ENCODE data around the gene SCN11A.

The SCN11A gene

DNA sequence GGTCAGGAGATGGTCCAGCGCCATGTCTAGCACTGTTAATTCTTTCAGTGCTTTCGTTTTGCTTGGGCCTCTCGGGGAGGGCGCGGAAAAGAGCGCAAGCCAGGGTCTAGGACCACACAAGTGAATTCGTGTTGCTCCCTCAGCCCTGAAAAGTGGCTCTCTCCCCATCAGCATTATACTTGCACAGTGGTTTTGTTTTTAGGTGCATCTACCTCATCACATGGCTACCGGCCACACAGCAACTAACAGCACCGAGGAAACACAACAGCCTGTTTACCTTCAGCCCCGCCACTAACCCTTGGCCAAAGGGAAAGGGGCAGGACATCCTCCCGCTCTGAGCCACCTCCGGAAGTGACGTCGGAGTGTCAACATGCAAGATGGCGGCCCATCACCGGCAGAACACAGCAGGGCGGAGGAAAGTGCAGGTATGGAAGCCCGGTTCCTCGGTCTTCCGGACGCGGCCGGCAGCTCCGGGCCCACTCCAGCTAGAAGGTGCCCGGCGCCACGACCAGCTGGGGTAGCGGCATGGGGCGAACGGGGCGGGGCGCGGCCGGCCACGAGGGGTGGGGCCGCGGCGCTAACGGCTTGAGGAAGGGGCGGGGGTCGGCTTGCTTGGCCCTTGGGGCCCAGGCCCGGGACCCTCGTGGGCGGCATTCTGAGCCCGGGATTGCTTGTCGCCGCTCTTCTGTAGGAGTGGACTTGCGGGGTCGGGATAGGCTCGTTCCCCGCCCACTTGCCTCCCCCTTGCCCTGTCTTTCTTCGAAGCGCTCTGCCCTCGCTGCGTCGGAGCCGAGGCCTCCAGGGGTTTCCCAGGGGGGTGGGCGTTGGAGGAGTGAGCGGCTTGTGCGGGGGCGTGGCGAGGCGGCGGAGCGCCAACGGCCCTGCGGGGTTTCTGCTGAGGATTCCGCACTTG, at the start of gene SCN11A, which contains the start of gene WDR48:
Gene SCN11A, minus strand, starts transcription at position 296 of the 913 bp plus-strand sequence. CDS start 101,582 bp downstream, outside the sequence.
Gene WDR48, plus strand, starts transcription at position 368 of the 913 bp plus-strand sequence. Its CDS starts 10 bp downstream, at position 378.
- DNase-seq (ENCODE audit: extremely low read depth in 1 of 2, low read depth in 1 of 2), result peak; percentile 88 to 89

DNA sequence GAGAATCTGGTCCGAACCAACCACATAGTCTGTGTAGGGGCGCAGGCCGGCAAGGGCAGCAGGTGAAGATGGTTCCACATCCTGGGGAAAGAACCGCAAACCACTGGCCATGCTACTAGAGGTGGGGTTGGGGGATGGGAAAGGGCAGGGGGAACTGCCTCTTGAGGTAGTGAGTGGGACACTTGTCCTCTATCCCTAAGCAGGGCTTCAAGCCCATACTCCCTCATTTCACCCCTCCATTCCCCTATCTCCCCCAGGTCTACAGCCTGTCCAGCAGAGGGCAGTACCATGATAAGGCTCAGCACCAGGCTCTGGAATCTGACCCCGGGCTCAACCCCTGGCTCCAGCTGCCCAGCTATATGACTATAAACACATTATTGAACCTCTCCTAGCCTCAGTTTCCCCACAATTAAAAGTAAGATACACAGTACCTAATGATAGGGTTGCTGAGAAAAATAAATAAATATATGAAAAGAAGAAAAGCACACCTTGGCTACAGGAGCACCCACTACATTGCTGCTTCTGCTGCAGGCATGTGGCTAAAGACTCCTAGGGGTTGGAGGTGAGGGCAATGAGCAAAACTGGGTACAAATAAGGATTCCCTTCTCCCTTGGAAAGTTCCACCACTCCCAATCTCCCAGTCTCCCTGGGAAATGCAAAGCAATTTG, 49.4 kb upstream of the SCN11A start:
- peak; percentile 19 for DNase-seq (ENCODE audit: extremely low read depth in 1 of 2, low read depth in 1 of 2)

DNA sequence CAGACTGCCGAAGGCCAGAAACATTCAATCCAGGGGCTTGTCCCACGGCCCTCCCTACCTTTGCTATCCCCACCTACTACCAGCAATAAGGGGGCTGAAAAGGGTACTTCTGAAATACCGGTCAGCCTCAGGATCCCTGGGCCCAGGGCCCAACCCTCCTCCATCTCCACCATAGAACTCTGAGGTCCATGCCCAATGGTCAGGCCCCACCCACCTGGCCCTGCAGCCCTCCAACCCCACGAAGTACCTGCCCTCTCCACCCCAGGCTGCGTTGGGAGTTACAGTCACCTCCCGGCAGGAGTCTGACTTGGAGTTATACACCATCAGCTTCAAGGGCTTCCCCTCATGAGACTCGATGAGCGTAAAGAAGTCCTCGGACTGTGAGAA, 48.7 kb upstream of the SCN11A start:
- DNase-seq (ENCODE audit: extremely low read depth in 1 of 2, low read depth in 1 of 2), result no peak

DNA sequence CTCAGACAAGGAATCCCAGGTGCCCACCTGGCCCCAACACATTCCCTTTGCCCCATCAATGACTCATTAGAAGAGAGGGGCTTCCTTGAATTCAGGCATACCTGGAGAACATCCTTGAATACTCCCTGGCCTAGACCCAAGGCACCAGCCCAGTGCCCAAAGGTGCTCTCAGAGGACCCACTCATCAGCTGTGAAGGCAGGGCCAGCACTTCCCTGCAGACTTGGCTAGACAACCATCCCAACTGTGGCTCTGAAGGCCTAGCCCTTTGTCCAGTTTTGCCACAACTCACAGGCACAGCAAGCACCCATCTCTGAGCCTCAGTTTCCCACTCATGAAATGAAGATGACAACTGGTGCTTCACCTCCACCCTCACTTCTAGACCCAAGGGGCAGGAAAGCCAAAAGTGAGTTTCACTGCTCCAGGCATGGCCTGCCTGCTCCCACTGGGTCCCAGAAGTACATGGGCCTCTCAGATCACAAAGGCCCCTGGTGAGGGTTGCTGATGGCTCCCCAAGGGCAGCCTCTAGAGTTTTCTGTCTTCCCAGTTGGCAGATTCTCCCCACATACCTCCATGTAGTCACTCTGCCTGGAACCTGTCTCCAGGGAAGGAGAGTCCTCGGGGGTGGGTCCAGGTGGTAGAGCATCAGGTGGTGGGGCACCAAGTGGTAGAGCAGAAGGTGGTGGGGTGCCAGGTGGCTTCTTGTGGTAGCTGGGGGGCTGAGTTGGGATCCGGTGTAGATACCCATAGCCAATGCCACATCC, 48.2 kb upstream of the SCN11A start:
- no peak for DNase-seq (ENCODE audit: extremely low read depth in 1 of 2, low read depth in 1 of 2)

DNA sequence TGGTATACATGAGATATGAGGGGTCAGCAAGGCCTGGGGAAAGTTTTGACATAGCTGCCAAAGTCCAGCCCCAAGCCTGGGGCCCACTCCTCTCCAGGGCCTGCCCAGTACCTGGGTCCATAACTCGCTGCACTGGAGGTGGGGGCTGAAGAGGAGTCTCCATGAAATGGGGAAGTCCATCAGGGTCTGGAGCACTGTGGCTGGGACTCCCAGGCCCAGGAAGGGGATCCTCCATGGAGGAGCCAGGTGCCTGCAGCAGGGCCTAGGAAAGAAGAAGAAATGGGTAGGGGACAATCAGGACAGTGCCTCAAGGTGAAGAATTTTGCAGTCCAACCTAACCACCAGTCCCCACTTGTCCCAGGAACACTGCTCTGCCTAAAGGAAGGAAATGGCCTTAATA, 47.5 kb upstream of the SCN11A start:
- no peak for DNase-seq (ENCODE audit: extremely low read depth in 1 of 2, low read depth in 1 of 2)

DNA sequence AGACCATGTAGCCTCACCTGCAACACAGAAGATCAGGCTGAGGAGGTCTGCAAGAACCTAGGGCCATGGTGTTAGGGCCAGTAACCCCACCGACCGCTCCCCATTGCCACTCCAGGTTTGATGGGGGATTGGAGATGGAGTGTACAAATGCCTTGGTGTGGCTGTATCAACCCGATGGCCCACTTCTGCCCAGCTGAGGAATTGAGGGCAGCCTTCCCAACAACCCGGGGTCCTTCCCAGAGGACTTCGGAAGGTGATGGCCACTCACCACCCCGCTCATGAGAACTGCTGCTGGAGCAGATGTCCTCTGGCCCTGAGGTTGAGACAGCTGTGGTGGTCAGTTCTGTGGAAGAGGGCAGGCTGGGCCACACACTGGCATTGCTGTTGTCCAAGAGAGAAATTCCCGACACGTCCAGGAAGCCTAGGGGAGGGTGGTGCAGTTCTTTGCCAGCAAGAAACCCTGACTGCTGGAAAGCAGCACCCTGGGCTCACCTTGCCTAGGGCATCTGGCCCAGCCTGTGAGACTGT, 46.8 kb upstream of the SCN11A start:
- no peak for DNase-seq (ENCODE audit: extremely low read depth in 1 of 2, low read depth in 1 of 2)

DNA sequence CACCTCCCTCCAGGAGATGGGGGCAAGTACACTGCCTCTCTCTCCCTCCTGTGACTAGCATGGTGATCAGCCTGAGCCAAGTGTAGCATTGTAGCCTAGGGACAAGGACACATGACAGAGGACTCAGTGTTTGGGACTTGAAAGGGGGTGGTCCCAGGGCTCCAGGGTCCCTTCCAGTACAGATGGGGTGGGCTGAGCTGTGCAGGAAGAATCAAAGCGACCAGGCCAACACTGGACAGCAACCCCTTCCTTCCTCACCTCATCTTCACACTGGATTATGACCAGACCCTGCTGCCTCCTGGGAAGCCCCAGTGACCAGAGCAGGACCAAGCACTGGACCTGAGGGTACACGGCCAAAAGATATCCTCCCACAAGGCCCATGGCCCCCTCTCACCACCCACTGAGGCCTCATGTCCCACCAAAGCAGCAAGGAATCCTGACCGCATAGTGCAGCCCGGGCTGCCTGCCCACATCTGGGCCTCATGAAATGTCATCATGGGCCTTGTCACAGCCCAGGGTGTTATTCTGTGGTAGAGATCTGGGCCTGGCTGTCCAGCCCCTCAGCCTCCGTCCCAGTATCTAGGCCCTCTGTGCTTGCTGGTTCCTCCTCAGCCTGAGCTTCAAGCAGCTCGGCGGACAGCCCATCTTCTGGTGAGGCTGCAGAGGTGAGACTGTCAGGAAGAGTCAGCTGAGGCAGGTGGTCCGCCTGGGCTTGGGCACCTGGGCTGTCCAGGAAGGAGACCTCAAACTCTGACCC, 46.1 kb upstream of the SCN11A start:
- no peak for DNase-seq (ENCODE audit: extremely low read depth in 1 of 2, low read depth in 1 of 2)

DNA sequence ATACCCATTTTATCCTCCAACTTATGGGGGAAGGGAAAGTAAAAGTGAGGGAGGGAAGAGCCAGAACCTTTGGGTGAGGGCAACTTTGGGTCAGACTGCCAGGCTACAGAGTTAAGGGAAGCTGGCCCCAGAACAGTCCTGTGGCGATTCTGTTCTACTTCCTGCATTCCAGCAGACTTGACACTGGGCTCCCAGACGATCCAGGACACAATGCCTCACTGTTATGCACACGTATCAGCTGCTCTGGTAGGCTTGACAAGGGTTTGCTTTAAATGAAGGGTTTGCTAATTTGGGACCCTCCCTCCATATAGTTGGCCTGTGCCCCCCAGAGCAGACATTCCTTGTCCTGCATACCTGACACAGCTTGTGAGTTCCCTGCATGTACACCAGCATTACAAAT, 45.0 kb upstream of the SCN11A start:
- DNase-seq (ENCODE audit: extremely low read depth in 1 of 2, low read depth in 1 of 2), result no peak

DNA sequence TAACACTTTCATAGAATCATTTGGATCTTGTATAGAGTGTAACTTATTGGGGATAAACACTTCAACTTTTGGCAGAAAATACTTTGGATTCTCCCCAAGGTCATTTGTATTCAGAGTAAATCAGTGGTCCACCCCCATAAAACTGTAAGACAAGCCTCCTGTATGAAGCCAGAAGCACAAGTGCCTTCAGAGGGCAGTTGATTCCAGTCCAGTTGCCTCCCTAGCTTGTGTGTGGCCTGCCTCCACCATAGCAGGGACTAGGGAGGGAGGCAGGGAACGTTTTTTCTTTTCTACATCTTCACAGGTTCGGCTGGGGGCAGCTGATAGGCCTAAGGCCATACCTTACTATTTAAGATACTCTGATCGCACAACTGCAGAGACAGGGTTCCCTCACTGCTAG, 44.0 kb upstream of the SCN11A start:
- DNase-seq (ENCODE audit: extremely low read depth in 1 of 2, low read depth in 1 of 2), result no peak

DNA sequence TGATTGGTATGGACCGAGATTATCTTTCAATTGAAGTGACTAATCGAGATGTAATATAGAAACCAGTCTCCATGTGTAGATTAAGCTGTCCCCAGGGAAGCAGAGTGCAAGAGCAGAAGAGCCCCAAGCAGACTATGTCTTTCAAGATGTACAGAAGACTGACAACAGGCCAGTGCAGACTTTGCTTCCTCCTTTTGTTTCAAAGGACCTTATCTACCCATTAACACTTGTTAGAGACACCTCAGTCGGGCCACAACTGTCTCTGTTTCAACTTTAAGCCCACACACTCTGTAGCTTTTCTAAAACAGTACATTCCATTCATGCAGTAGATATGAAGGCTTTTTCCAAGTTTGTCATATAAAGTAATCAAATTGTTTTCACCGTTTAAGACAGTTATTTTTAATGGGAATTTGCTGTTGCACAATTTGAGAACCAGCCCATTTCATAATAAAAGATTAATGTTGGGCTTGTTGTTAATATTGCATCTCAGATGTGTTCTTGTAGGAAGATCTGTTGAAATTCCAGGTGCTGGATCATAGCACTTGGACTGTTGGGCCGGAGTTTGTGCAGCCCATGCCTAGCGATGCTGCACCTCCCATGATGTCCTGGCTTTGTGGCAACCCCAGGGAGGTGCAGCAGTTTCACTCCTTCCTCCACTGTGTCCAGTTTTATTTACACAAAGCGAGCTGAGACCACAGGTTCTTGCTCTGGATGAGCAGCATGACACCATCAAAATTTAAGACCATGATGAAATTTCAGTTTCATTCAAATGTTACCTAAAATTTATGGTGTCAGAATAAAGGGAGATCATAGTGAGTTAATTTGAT, 43.3 kb upstream of the SCN11A start:
- DNase-seq (ENCODE audit: extremely low read depth in 1 of 2, low read depth in 1 of 2), result no peak

DNA sequence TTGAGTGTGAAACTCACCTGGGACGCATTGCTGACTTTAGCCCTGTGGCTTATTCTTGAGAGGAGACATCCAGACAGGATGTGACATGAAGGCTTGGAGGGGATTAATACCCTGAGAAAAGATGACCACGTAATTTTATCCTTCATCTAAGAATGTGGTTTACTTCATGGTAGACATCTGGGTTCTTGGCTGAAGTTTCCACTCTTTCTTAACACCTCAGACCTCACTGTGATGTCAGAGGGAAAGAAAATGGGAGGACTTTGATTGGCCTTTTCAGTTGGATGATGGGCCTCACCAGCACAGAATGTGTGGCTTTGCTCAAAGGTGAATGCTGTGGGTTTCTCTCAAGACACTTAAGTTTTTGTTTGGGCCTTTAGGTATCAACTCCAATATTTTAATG, 39.2 kb upstream of the SCN11A start:
- DNase-seq (ENCODE audit: extremely low read depth in 1 of 2, low read depth in 1 of 2), result no peak

DNA sequence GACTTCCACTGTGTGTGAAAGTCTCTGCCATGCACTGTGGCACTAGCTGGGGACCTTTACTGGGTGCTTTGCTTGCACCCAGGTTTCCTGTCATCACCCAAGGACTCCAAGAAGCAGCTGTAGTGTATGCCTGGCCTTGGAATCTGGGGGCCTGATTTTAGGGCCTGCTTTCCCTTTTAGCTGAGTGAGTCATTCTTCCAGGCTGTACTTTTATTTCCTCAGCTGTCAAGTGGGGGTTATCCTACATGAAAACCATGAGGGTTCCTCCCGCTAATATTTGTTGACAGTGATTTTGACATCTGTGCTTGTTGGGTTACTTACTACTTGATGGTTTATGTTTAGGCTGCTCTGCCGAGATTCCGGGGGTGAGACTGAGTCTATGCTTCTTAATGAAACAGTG, 37.1 kb upstream of the SCN11A start:
- no peak for DNase-seq (ENCODE audit: extremely low read depth in 1 of 2, low read depth in 1 of 2)

DNA sequence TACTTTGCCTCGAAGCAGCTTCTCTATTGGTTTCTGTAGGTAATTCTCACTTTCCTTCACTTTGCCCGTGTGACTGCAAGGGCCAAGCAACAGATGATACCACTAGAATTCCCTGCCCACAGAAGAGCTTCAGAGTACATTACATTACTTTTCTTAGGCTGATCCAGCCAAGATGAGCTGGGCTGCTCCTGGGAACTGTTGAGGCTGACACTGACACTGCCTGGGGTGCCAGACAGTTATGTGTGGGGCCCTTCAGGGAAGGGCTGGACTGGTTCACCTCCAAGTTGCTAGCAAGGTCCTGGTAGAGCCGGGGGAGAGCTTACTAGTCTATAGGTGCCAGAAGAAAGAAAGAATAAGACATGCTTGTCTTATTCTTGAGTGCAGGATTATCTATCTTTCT, 36.7 kb upstream of the SCN11A start:
- no peak for DNase-seq (ENCODE audit: extremely low read depth in 1 of 2, low read depth in 1 of 2)

DNA sequence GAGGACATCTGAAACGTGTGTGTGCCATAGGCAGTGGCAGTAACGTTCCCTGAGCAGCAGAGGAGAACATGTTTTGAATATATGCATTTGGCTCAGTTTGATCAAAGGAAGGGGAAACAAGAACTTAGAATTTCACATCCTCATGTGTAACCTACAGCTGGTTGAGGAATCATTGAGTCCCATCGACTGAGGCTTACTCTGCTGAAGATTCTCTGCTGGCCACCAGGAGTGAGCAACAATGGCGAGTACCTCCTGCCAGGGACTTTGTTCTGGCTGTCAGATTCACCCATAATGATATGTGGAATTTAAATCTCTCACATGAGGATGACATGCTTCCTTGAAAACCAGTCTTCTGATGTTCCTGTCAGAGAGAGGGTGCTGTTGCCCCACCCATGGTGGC, 34.4 kb upstream of the SCN11A start:
- no peak for DNase-seq (ENCODE audit: extremely low read depth in 1 of 2, low read depth in 1 of 2)

DNA sequence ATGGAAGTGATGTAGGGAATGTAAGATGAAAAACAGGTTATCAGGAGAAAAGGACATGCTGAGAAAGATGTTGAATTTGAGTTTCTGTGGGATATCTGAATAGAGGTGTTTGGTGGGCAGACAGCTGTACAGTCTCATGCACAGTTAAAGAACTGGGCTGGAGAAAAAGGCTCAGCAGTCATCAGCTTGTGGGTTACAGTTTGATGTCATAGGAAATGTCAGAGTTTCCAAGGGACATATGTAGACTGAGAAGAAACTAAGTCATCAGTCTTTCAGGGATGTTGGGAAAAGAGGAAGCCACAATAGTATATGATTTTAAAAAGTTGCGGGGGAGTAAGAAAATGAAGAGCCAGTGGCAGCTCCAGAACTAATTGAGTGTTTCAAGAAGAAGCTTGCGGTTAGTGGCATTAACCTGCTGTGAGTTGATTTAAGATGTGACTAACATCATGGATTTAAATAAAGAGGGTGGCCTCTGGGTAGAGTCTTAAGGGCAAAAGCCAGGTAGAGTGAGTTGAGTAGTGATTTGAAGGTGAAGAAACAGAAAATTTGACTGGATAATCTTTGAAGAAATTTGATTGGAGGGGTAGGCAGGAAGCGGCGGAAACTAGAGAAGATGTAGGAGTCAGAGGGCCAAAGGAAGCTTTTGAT, 31.0 kb upstream of the SCN11A start:
- DNase-seq (ENCODE audit: extremely low read depth in 1 of 2, low read depth in 1 of 2), result no peak

DNA sequence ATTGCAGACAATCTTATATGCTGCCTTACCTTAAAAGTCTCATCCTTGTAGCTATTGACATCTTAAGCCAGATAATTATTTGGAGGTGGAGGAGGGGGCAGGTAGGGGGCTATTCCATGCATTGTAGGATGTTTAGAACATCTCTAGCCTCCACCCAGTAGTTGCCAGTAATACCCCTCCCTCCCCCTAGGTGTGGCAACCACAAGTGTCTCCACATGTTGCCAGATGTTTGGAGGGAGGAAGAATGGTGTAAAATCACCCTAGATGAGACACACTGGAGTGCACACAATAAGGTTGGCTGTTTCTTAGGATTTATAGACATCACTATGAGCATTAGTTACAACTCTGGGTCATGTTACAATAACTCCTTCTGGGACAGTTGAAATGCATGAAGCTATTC, 28.3 kb upstream of the SCN11A start:
- DNase-seq (ENCODE audit: extremely low read depth in 1 of 2, low read depth in 1 of 2), result no peak

DNA sequence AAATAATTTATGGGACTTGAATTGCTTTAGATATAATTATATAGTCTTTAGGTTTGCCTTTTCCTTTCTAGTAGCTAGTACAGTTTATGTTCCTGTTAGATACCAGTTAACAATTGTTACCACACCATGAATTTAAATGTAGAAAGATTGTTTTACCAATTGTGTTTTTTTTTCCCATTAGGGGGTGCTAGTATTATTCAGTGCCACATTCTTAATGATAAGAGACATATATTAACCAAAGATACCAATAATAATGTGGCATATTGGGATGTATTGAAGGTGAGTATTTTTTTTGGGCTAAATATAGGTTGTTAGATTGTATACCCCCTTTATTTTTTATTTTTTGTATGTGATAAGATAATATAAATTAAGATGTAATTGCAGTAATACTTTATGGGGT, 27.8 kb upstream of the SCN11A start:
- no peak for DNase-seq (ENCODE audit: extremely low read depth in 1 of 2, low read depth in 1 of 2)

DNA sequence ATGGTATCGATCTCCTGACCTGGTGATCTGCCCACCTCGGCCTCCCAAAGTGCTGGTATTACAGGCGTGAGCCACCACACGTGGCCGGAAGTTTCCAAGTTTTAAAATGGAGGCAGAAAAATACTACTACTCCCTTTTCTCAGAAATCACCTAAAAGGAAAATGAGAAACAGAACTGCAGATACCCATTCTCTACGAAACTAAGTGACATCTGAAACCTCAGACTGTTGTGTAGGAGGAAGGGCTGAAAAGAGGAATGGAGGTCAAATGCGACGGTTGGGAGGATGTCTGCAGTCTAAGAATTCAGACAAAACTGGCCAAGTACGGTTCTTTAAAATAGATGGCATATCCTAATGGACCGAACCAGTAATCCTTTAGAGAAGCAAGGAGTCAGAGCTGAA, 24.2 kb upstream of the SCN11A start:
- DNase-seq (ENCODE audit: extremely low read depth in 1 of 2, low read depth in 1 of 2), result no peak

DNA sequence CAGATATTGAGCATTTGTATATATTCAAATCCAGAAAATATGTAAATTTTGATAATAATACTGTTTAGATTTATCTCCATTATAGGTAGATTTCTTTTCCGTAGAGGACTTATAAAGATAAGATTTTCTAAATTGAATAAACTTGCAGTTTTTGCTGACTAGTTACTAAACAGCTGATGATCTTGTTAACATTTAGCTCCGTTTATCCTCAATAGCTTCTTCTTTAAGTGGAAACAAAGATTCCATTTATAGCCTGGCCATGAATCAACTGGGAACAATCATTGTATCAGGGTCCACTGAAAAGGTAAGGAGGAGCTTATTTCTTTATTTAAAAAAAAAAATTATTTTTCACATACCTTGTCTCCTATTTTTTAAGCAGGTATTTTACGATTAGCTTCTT, 16.8 kb upstream of the SCN11A start:
- DNase-seq (ENCODE audit: extremely low read depth in 1 of 2, low read depth in 1 of 2), result no peak

Measured in activated CD8-positive, alpha-beta memory T cell treated with anti-CD3 and anti-CD28 coated beads for 1 hour (primary cell).